T-cell (primary cell): ENCODE results near the gene GAL3ST3. TPM values are rescaled to one million over a fixed set of nuclear protein-coding genes. Genes with fewer than 3 reads are reported as not detected.

Source experiments
- ATAC-seq, 4 experiments: fragments of 200-7000 bp in 3 of 4; fragments of 150-1000 bp in 1 of 4; cut with Tn5 transposase; replicated peaks in 1 of 4; 1 replicate in 3 of 4; 2 replicates in 1 of 4; pipeline ENCODE4 v1.10.0; 2021; ENCODE audit warnings: moderate library complexity in 3 of 4, mild to moderate bottlenecking in 2 of 4, moderate number of reproducible peaks in 1 of 4
- CTCF ChIA-PET, 2 donors: fragments of 300-600 bp; sonication (Branson Sonifier 250); formaldehyde crosslinking; loops; one replicate each; lab custom pipeline; 2022; ENCODE audit warnings: antibody characterized with exemption in 2 of 2; lab: Charles Lee
- POLR2A ChIA-PET, 2 donors: fragments of 300-600 bp; sonication (Branson Sonifier 250); formaldehyde crosslinking; loops; one replicate each; lab custom pipeline; 2022; ENCODE audit warnings: antibody characterized with exemption in 2 of 2; lab: Charles Lee
- DNase-seq, 35 experiments: peaks; one replicate each; pipeline versions ENCODE4 v3.0.0 to v3.0.0-alpha.2; 2013 to 2023
- H3K27ac ChIP-seq: one replicate; pipeline ENCODE4 v1.5.1; 2013; ENCODE audit warnings: low read length
- H3K27me3 ChIP-seq, 2 experiments: replicated peaks in 1 of 2; 1 replicate in 1 of 2; 2 replicates in 1 of 2; pipeline versions ENCODE4 v1.6.1 to v1.7.0; 2013; ENCODE audit warnings: low read length in 1 of 2, mixed read lengths in 1 of 2; ENCODE audit not compliant: control insufficient read depth in 2 of 2, insufficient read depth in 2 of 2; ENCODE audit errors: extremely low read depth in 1 of 2
- H3K36me3 ChIP-seq, 2 donors: 1 replicate in 1 of 2; 2 replicates in 1 of 2; pipeline versions ENCODE4 v1.6.1 to v1.7.0; 2013; ENCODE audit warnings: low read length in 1 of 2; ENCODE audit not compliant: control insufficient read depth in 2 of 2, insufficient read depth in 1 of 2; ENCODE audit errors: extremely low read depth in 1 of 2
- H3K4me1 ChIP-seq, 2 experiments: 1 replicate in 1 of 2; 2 replicates in 1 of 2; pipeline versions ENCODE4 v1.6.1 to v1.7.0; 2013; ENCODE audit warnings: low read length in 2 of 2, mixed read lengths in 1 of 2; ENCODE audit not compliant: insufficient read depth in 2 of 2, control insufficient read depth in 1 of 2; ENCODE audit errors: extremely low read depth in 1 of 2
- H3K4me3 ChIP-seq, 2 donors: 1 replicate in 1 of 2; 2 replicates in 1 of 2; pipeline versions ENCODE4 v1.5.1 to v1.7.0; 2013; ENCODE audit warnings: mild to moderate bottlenecking in 2 of 2, low read length in 1 of 2, moderate library complexity in 1 of 2; ENCODE audit not compliant: control insufficient read depth in 1 of 2; ENCODE audit errors: extremely low read depth in 1 of 2
- H3K9me3 ChIP-seq: 2 replicates; pipeline ENCODE4 v1.7.0; 2013
- H3K27ac Mint-ChIP-seq, 2 donors: one replicate each; pipeline ENCODE4 v1.8.0; 2020 to 2021; ENCODE audit warnings: mild to moderate bottlenecking in 2 of 2, mixed read lengths in 2 of 2
- H3K27me3 Mint-ChIP-seq, 2 donors: one replicate each; pipeline ENCODE4 v1.8.0; 2021 to 2022; ENCODE audit warnings: mixed read lengths in 2 of 2
- H3K36me3 Mint-ChIP-seq: one replicate; pipeline ENCODE4 v1.8.0; 2021; ENCODE audit warnings: mixed read lengths
- H3K4me1 Mint-ChIP-seq, 3 donors: one replicate each; pipeline ENCODE4 v1.8.0; 2020 to 2022; ENCODE audit warnings: mixed read lengths in 3 of 3, mild to moderate bottlenecking in 1 of 3
- H3K4me3 Mint-ChIP-seq, 3 donors: one replicate each; pipeline ENCODE4 v1.8.0; 2020 to 2022; ENCODE audit warnings: mild to moderate bottlenecking in 3 of 3, mixed read lengths in 3 of 3, moderate library complexity in 3 of 3
- H3K9me3 Mint-ChIP-seq, 3 donors: one replicate each; pipeline ENCODE4 v1.8.0; 2020 to 2022; ENCODE audit warnings: mixed read lengths in 3 of 3
- WGBS: methylation state at CpG from one replicate; pipeline ENCODE4 v1.1.5; 2013; ENCODE audit warnings: missing lambda C conversion rate; ENCODE audit not compliant: insufficient coverage; 5-methylcytosine and 5-hydroxymethylcytosine counted together
- total RNA-seq, 35 experiments: library from RNA in 6 of 35; stranded (reverse) in 6 of 35; fragments of 120-200 nt in 1 of 35; gene quantifications; one replicate each; pipeline versions ENCODE4 v1.2.1 to v1.2.4 and lab custom pipeline; 2013 to 2026

Gene GAL3ST3
- total RNA-seq, 5 donors from 2014 or later (not counting 1 experiment from before 2014, with no cell fraction given): 0.18 TPM; not detected in 4

GRCh38 chr11:66068154-66068821, 19.3 kb upstream of the GAL3ST3 start:
- H3K36me3 ChIP-seq: peaks cover 12 to 52% of the 10 kb centered on the region in 2 donors
- H3K4me3 ChIP-seq: no peak overlapping the region
- H3K4me1 ChIP-seq: peaks cover 18 to 39% of the 10 kb centered on the region in 2 experiments
- H3K27me3 ChIP-seq: no peaks in the 10 kb centered on the region
- peak in 1 of 4 experiments; percentile 30 for ATAC-seq
- POLR2A ChIA-PET: interaction anchor here (0.5 to 1.2 kb wide), 3 partner anchors 67 to 602 kb away, joined by 3 to 4 read pairs (median 3); no protein-coding TSS in a partner anchor
- Mint-ChIP-seq H3K4me1 (peaks cover 52 to 73% (median 72%) of the 10 kb centered on the region in 3 donors), H3K36me3 (peaks cover 60% of the 10 kb centered on the region), H3K4me3 (peak overlapping the region; percentile 85 to 87 (median 86)), H3K27me3 (no peaks in the 10 kb centered on the region), H3K9me3 (peaks cover 0 to 2% (median 0%) of the 10 kb centered on the region in 3 donors), H3K27ac (peak overlapping the region; percentile 94 to 97)
- CTCF ChIA-PET: interaction anchor here (0.6 to 4.9 kb wide), 19 partner anchors 12 to 68 kb away, joined by 3 to 36 read pairs (median 4); partner anchors contain the start of gene SF3B2 (in 1 of the 2)
- H3K9me3 ChIP-seq: no peaks in the 10 kb centered on the region
- WGBS: 61% methylated on average over 9 of the region's 17 CpGs
- DNase-seq: peak; percentile 49 to 88 (median 70)
- H3K27ac ChIP-seq: peak overlapping the region; percentile 81

- Mint-ChIP-seq H3K4me1 (peaks cover 50 to 70% (median 68%) of the 10 kb centered on the region in 3 donors), H3K36me3 (peaks cover 60% of the 10 kb centered on the region), H3K27ac (peak overlapping the region; percentile 94 to 97), H3K4me3 (peak overlapping the region in 1 of 3 donors; percentile 86), H3K27me3 (no peaks in the 10 kb centered on the region), H3K9me3 (peaks cover 0 to 2% (median 0%) of the 10 kb centered on the region in 3 donors)
- no peaks in the 10 kb centered on the region for H3K9me3 ChIP-seq
- H3K27me3 ChIP-seq: no peaks in the 10 kb centered on the region
- no peak overlapping the region for H3K4me3 ChIP-seq
- no peak overlapping the region for H3K27ac ChIP-seq
- 100% methylated on average over 4 of the region's 4 CpGs for WGBS
- H3K36me3 ChIP-seq: peaks cover 12 to 56% of the 10 kb centered on the region in 2 donors
- DNase-seq: no peak
- peaks cover 13 to 32% of the 10 kb centered on the region in 2 experiments for H3K4me1 ChIP-seq
- ChIA-PET POLR2A (interaction anchor here (0.5 to 1.2 kb wide), 2 partner anchors 67 to 603 kb away, joined by 3 to 4 read pairs; no protein-coding TSS in a partner anchor), CTCF (interaction anchor here (1.1 to 4.9 kb wide), 7 partner anchors 12 to 68 kb away, joined by 3 to 36 read pairs (median 8); no protein-coding TSS in a partner anchor)
- ATAC-seq: no peak
These were observed 18.7 kb upstream of the GAL3ST3 start for GRCh38 chr11:66067640-66068039.

- Mint-ChIP-seq H3K27me3 (no peaks in the 10 kb centered on the region), H3K4me3 (no peak overlapping the region), H3K4me1 (peaks cover 42 to 61% (median 59%) of the 10 kb centered on the region in 3 donors), H3K36me3 (peaks cover 60% of the 10 kb centered on the region), H3K27ac (peak overlapping the region; percentile 64 to 87), H3K9me3 (peaks cover 0 to 2% (median 0%) of the 10 kb centered on the region in 3 donors)
- no peak overlapping the region for H3K4me3 ChIP-seq
- no peaks in the 10 kb centered on the region for H3K27me3 ChIP-seq
- CTCF ChIA-PET: interaction anchor here (0.6 to 3.3 kb wide), 4 partner anchors 11 to 93 kb away, joined by 3 to 11 read pairs (median 4); no protein-coding TSS in a partner anchor
- H3K36me3 ChIP-seq: peaks cover 12 to 60% of the 10 kb centered on the region in 2 donors
- POLR2A ChIA-PET: no interaction called here
- no peaks in the 10 kb centered on the region for H3K9me3 ChIP-seq
- WGBS: 27% methylated on average over 2 of the region's 3 CpGs
- peak overlapping the region; percentile 15 for H3K27ac ChIP-seq
- H3K4me1 ChIP-seq: peaks cover 7 to 26% of the 10 kb centered on the region in 2 experiments
- no peak for DNase-seq
- no peak for ATAC-seq
These were observed 17.8 kb upstream of the GAL3ST3 start for GRCh38 chr11:66066751-66067150.

GRCh38 chr11:66064571-66064970, 15.6 kb upstream of the GAL3ST3 start:
- Histone ChIP-seq H3K36me3 (peaks cover 22 to 82% of the 10 kb centered on the region in 2 donors), H3K9me3 (no peaks in the 10 kb centered on the region), H3K27ac (no peak overlapping the region), H3K4me1 (peaks cover 4 to 17% of the 10 kb centered on the region in 2 experiments), H3K27me3 (no peaks in the 10 kb centered on the region), H3K4me3 (no peak overlapping the region)
- H3K36me3 Mint-ChIP-seq: peaks cover 71% of the 10 kb centered on the region
- peaks cover 43 to 62% (median 48%) of the 10 kb centered on the region in 3 donors for H3K4me1 Mint-ChIP-seq
- H3K9me3 Mint-ChIP-seq: peaks cover 0 to 2% (median 0%) of the 10 kb centered on the region in 3 donors
- ChIA-PET POLR2A (interaction anchor here in 1 of 2 donors (0.7 kb wide), 1 partner anchor 425 kb away, joined by 3 read pairs; no protein-coding TSS in a partner anchor), CTCF (interaction anchor here (0.6 to 1.1 kb wide), 2 partner anchors 13 to 48 kb away, joined by 3 to 4 read pairs; partner anchors contain the start of gene SF3B2 (in 1 of the 2))
- no peaks in the 10 kb centered on the region for H3K27me3 Mint-ChIP-seq
- H3K4me3 Mint-ChIP-seq: no peak overlapping the region
- DNase-seq: no peak
- no peak for ATAC-seq
- WGBS: no CpG with 5 or more reads among the region's 1 CpG
- no peak overlapping the region for H3K27ac Mint-ChIP-seq

GRCh38 chr11:66063900-66064299, 14.9 kb upstream of the GAL3ST3 start:
- ChIA-PET CTCF (interaction anchor here in 1 of 2 donors (1.4 kb wide), 1 partner anchor 10 kb away, joined by 3 read pairs; no protein-coding TSS in a partner anchor), POLR2A (interaction anchor here (0.5 to 0.7 kb wide), 3 partner anchors 93 to 425 kb away, joined by 3 to 14 read pairs (median 3); no protein-coding TSS in a partner anchor)
- Mint-ChIP-seq H3K36me3 (peaks cover 74% of the 10 kb centered on the region), H3K27me3 (no peaks in the 10 kb centered on the region), H3K27ac (peak overlapping the region in 1 of 2 donors; percentile 69), H3K4me1 (peaks cover 39 to 55% (median 44%) of the 10 kb centered on the region in 3 donors), H3K4me3 (no peak overlapping the region), H3K9me3 (peaks cover 0 to 2% (median 0%) of the 10 kb centered on the region in 3 donors)
- DNase-seq (no peak), ATAC-seq (no peak)
- peaks cover 27 to 88% of the 10 kb centered on the region in 2 donors for H3K36me3 ChIP-seq
- H3K27ac ChIP-seq: no peak overlapping the region
- no peaks in the 10 kb centered on the region for H3K9me3 ChIP-seq
- no peak overlapping the region for H3K4me3 ChIP-seq
- 100% methylated on average over 2 of the region's 2 CpGs for WGBS
- peaks cover 4 to 10% of the 10 kb centered on the region in 2 experiments for H3K4me1 ChIP-seq
- H3K27me3 ChIP-seq: no peaks in the 10 kb centered on the region

- H3K4me1 Mint-ChIP-seq: peaks cover 27 to 40% (median 36%) of the 10 kb centered on the region in 3 donors
- peaks cover 0 to 2% (median 0%) of the 10 kb centered on the region in 3 donors for H3K9me3 Mint-ChIP-seq
- Histone ChIP-seq H3K36me3 (peaks cover 21 to 91% of the 10 kb centered on the region in 2 donors), H3K9me3 (no peaks in the 10 kb centered on the region), H3K27me3 (no peaks in the 10 kb centered on the region), H3K27ac (no peak overlapping the region), H3K4me3 (no peak overlapping the region), H3K4me1 (no peaks in the 10 kb centered on the region)
- ATAC-seq: no peak
- no CpG with 5 or more reads among the region's 2 CpGs for WGBS
- POLR2A ChIA-PET: interaction anchor here in 1 of 2 donors (0.6 kb wide), 1 partner anchor 13 kb away, joined by 5 read pairs; no protein-coding TSS in a partner anchor
- H3K4me3 Mint-ChIP-seq: no peak overlapping the region
- CTCF ChIA-PET: interaction anchor here in 1 of 2 donors (0.6 to 1.4 kb wide), 6 partner anchors 9 to 864 kb away, joined by 3 to 6 read pairs (median 3); partner anchors contain the start of gene SF3B2
- DNase-seq: no peak
- H3K27ac Mint-ChIP-seq: peak overlapping the region in 1 of 2 donors; percentile 40
- H3K27me3 Mint-ChIP-seq: no peaks in the 10 kb centered on the region
- peaks cover 76% of the 10 kb centered on the region for H3K36me3 Mint-ChIP-seq
These were observed 13.4 kb upstream of the GAL3ST3 start for GRCh38 chr11:66062408-66062807.
